OCI-LY7 (cell line): ENCODE measurements around the gene FOXP1.

Experiments used
- CTCF ChIP-seq: fragments of 200-600 bp; sonication (generic); conservative IDR thresholded peaks from 2 replicates; pipeline ENCODE4 v1.5.1; 2014; ENCODE audit warnings: mild to moderate bottlenecking, antibody characterized with exemption, low read length, moderate library complexity, mixed read lengths
- EZH2phosphoT487 ChIP-seq: fragments of 200-600 bp; sonication (generic); IDR thresholded peaks from 2 replicates; pipeline ENCODE4 v1.6.1; 2018; ENCODE audit warnings: low read depth, borderline replicate concordance, mild to moderate bottlenecking, mixed run types, antibody characterized with exemption, low read length, moderate library complexity, mixed read lengths

DNA sequence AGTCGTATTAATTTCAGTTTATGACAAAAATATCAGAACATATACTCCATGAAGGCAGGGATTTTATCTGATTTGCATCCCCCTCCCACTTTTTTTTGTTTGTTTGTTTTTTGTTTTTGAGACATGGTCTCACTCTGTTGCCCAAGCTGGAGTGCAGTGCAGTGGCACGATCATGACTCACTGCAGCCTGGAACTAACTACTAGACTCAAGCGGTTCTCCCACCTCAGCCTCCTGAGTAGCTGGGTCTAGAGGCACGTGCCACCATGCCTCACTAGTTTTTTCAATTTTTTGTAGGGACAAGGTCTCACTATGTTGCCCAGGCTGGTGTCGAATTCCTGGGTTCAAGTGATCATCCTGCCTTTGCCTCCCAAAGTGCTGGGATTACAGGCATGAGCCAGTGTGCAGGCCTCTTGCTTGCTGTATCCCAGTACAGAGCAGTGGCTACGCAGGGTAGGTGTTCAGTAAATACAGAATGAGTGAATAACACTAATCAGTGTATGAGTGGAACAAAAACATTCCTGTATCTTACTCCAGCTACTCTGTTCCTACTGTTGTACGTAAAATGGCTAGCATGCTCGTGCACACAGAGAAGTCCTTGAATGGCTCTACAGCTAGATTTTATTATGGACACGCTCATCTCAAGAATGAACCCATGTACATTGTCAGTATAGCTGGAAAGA is 272.4 kb downstream of the FOXP1 start:
- no peak for TF ChIP-seq CTCF
- no peak for TF ChIP-seq EZH2phosphoT487
